ACHN (cell line): Measurements from ENCODE around the gene ZNF320.
"Not testable (repeated sequence)": the region's sequence is repeated elsewhere in the genome, so short reads cannot be mapped to it uniquely, and the experiment has no call there.

Experiments used
- DNase-seq: peaks from one replicate; pipeline ENCODE4 v3.0.0-alpha.2; 2015
- in situ Hi-C: cut with HindIII; loops from 2 replicates; pipeline ENCODE4 v1.10.0; 2017; ENCODE audit warnings: low sequenced_read_pairs, low pct_ligation_motif_present, low pct_unique_long_range_greater_than_20kb

ZNF320 gene

GRCh38 chr19:52897138-52897935 is at the start of gene ZNF320:
Gene ZNF320, minus strand, starts transcription at chr19:52897635. Its CDS starts 7,380 bp downstream, at chr19:52890255.
- DNase-seq: no peak
- in situ Hi-C loops: no loop called here

- no peak for DNase-seq
- in situ Hi-C loops: no loop called here
Observed at GRCh38 chr19:52946322-52947310, 49.2 kb upstream of the ZNF320 start.

GRCh38 chr19:52945652-52946321 is 48.4 kb upstream of the ZNF320 start:
- in situ Hi-C loops: no loop called here
- no peak for DNase-seq

- in situ Hi-C loops, DNase-seq: not testable (repeated sequence)
Observed at GRCh38 chr19:52944703-52945493, 47.5 kb upstream of the ZNF320 start.

GRCh38 chr19:52943884-52944643 is 46.6 kb upstream of the ZNF320 start:
- in situ Hi-C loops: no loop called here
- no peak for DNase-seq

GRCh38 chr19:52943134-52943883 is 45.9 kb upstream of the ZNF320 start:
- no peak for DNase-seq
- in situ Hi-C loops: no loop called here

GRCh38 chr19:52942386-52943133 is 45.1 kb upstream of the ZNF320 start:
- no peak for DNase-seq
- in situ Hi-C loops: no loop called here

- DNase-seq: no peak
- in situ Hi-C loops: no loop called here
Observed at GRCh38 chr19:52941941-52942385, 44.5 kb upstream of the ZNF320 start.

GRCh38 chr19:52941523-52941922 is 44.1 kb upstream of the ZNF320 start:
- DNase-seq, in situ Hi-C loops: not testable (repeated sequence)

GRCh38 chr19:52940905-52941304 is 43.5 kb upstream of the ZNF320 start:
- DNase-seq, in situ Hi-C loops: not testable (repeated sequence)

- in situ Hi-C loops: no loop called here
- no peak for DNase-seq
Observed at GRCh38 chr19:52938761-52939160, 41.3 kb upstream of the ZNF320 start.

GRCh38 chr19:52936954-52937325 is 39.5 kb upstream of the ZNF320 start:
- in situ Hi-C loops: no loop called here
- no peak for DNase-seq

- DNase-seq: no peak
- in situ Hi-C loops: no loop called here
Observed at GRCh38 chr19:52936151-52936953, 38.9 kb upstream of the ZNF320 start.

GRCh38 chr19:52935434-52935833 is 38.0 kb upstream of the ZNF320 start:
- in situ Hi-C loops: no loop called here
- no peak for DNase-seq

GRCh38 chr19:52924641-52925040 is 27.2 kb upstream of the ZNF320 start:
- DNase-seq, in situ Hi-C loops: not testable (repeated sequence)
